WERI-Rb-1 (cell line): ENCODE measurements around the gene INPP5F.

Experiments
- DNase-seq: peaks from one replicate; pipeline ENCODE4 v3.0.0-alpha.2; 2020
- H3K27ac ChIP-seq: fragments of 250-450 bp; sonication (Bioruptor Pico); 2 replicates; pipeline ENCODE4 v1.5.1; 2020; ENCODE audit warnings: mild to moderate bottlenecking, moderate library complexity
- H3K27me3 ChIP-seq: fragments of 250-450 bp; sonication (Bioruptor Pico); 2 replicates; pipeline ENCODE4 v1.5.1; 2021; ENCODE audit warnings: mild to moderate bottlenecking, low read depth, moderate library complexity; ENCODE audit not compliant: insufficient read depth, severe bottlenecking
- H3K36me3 ChIP-seq: fragments of 250-450 bp; sonication (Bioruptor Pico); 2 replicates; pipeline ENCODE4 v1.5.1; 2020; ENCODE audit warnings: mild to moderate bottlenecking, moderate library complexity
- H3K4me3 ChIP-seq: 2 replicates; pipeline ENCODE4 v1.5.1; 2011; ENCODE audit warnings: low read depth, mild to moderate bottlenecking, control low read depth, low read length
- H3K9me3 ChIP-seq: fragments of 250-450 bp; sonication (Bioruptor Pico); 2 replicates; pipeline ENCODE4 v1.5.1; 2021; ENCODE audit warnings: mild to moderate bottlenecking, moderate library complexity; ENCODE audit not compliant: severe bottlenecking
- TF ChIP-seq, protein P1 (sequence below): IDR thresholded peaks from 2 replicates; pipeline ENCODE4 v1.5.1; 2011; ENCODE audit warnings: low read depth, mild to moderate bottlenecking, control low read depth, inconsistent platforms, low read length

INPP5F gene

DNA sequence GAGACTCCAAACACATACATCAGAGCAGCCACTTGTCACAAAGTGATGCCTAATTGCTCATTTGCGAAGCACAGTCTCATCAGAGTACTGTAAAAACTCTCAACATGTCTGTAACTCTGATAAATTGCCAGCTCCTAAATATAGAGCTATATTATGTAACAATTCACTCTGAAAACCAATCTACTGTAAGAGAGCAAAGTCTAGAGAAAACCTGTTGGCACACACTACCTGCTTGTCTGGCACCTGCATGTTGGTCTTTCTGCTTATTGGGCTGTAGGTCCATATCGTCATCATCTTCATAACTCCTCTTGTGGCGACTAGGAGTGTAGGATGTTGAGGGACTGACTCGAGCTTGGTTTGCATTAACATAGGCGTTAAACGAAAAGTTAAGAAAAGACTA, 127.0 kb downstream of the INPP5F start:
- H3K27ac ChIP-seq: no peak overlapping the region
- no peak for DNase-seq
- TF ChIP-seq, protein P1, sequence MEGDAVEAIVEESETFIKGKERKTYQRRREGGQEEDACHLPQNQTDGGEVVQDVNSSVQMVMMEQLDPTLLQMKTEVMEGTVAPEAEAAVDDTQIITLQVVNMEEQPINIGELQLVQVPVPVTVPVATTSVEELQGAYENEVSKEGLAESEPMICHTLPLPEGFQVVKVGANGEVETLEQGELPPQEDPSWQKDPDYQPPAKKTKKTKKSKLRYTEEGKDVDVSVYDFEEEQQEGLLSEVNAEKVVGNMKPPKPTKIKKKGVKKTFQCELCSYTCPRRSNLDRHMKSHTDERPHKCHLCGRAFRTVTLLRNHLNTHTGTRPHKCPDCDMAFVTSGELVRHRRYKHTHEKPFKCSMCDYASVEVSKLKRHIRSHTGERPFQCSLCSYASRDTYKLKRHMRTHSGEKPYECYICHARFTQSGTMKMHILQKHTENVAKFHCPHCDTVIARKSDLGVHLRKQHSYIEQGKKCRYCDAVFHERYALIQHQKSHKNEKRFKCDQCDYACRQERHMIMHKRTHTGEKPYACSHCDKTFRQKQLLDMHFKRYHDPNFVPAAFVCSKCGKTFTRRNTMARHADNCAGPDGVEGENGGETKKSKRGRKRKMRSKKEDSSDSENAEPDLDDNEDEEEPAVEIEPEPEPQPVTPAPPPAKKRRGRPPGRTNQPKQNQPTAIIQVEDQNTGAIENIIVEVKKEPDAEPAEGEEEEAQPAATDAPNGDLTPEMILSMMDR: no peak
- no peak overlapping the region for H3K4me3 ChIP-seq
- peaks cover 95% of the 10 kb centered on the region for H3K36me3 ChIP-seq
- no peaks in the 10 kb centered on the region for H3K27me3 ChIP-seq
- no peaks in the 10 kb centered on the region for H3K9me3 ChIP-seq

DNA sequence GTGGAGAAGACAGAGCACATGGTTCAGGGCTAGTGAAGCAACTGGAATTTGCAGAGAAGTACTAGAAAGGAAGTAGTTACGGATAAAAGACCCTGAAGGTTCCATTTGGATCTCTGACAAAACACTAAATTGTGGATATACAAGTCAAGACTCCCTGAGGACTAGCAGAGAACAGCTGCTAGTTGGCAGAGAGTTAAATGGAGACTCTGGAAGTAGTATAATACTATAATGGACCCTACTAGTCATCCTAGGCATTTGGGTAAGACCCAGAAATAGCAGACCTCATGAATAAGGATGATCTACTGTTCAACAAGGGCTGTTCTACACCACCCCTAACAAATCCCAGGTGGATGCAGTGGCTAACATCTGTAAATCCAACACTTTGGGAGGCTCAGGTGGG, 127.7 kb downstream of the INPP5F start:
- H3K4me3 ChIP-seq: no peak overlapping the region
- DNase-seq: no peak
- no peaks in the 10 kb centered on the region for H3K9me3 ChIP-seq
- no peak overlapping the region for H3K27ac ChIP-seq
- no peaks in the 10 kb centered on the region for H3K27me3 ChIP-seq
- TF ChIP-seq, protein P1: no peak
- H3K36me3 ChIP-seq: peaks cover 93% of the 10 kb centered on the region

DNA sequence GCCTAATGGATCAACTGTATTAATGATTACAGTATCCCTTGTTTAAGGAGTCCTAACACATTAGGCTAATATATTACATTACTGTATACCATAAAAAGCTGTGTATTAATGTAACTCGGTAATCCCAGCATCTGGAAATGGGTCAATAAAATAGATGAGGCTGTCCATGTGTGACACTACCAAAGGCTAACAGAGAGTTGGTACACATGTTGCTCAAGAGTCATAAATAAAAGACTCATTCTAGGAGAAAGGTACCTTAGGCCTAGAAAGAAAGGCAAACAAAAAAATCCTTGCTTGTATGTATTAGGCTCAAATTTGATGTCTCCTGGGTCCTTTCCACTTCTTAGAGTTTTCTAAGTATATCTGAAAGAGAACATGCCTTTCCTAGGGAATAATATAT, 132.2 kb downstream of the INPP5F start:
- DNase-seq: no peak
- TF ChIP-seq, protein P1: no peak
- no peaks in the 10 kb centered on the region for H3K27me3 ChIP-seq
- H3K27ac ChIP-seq: no peak overlapping the region
- H3K4me3 ChIP-seq: no peak overlapping the region
- H3K9me3 ChIP-seq: no peaks in the 10 kb centered on the region
- peaks cover 56% of the 10 kb centered on the region for H3K36me3 ChIP-seq

DNA sequence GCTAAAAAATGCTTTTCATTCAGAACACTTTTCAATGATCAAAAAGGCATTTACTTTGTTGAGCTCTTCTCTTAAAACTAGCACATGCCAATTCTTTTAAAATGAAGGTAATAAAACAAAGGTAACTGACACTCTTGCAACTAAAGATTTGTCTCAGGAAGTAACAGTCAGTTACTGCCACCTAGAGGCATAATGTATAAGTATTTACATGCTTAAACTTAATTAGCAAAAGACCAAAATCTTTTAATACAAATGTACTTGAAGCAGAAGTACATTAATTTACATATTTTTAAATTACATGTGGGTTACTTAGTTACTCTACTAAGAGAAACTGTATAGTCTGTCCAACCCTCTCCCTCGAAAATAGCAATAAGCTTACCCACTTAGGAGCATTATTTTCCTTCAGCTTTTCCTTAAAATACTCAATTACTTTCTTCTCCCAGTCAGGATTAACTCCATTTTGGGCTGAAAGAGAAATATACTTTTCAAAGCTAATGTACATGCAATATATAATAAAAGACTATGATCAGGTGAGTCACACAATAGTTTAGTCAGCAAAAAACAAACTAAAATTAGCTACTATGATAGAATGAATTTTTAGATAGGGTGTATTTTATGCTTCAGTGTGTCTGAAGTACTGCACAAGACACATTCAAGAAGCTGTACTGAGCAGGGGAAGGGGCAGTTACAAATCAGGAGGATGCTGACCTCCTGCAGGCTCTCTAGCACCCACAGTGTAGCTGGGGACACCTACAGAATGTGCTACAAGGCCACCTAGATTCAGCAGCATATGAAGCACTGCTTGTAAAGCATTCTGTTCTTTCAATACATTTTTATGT, 133.8 kb downstream of the INPP5F start:
- no peak for DNase-seq
- Histone ChIP-seq H3K36me3 (peaks cover 41% of the 10 kb centered on the region), H3K9me3 (no peaks in the 10 kb centered on the region), H3K27me3 (no peaks in the 10 kb centered on the region), H3K27ac (no peak overlapping the region; the same call in 1 of the 2 replicates), H3K4me3 (no peak overlapping the region)
- TF ChIP-seq, protein P1: 0 out of 2 replicates have a peak, but pooled peaks have one; percentile 7

DNA sequence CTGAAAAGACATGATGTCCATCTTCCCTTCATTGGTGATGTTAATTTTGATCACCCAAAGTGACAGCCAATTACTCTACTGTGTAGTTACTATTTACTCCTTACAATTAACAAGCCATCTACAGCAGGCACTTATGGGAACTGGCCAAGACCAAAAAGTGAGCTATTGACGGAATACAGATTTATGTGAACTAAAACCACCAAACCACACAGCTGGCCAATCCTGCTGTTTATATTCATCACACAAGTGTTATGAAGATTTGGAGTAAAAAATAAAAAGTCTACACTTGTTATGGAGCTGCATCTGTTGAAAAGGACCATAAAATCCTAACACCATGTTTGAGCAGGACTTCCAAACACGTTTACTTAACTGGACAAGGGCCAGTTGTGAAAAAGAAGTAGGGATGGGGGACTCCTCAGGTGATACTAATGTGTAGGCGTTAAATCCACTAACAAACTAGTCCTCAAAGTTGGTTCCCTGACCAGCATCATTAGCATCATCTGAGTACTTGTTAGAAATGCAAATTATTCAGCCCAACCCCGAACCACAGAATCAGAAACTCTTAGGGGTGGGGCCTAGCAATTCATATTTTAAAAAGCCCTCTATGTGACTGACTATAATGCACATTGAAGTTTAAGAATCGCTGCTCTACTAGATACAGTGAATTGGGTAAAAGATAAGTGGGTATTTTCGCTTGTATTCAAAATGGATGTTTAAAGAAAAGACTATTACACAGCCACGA, 135.2 kb downstream of the INPP5F start:
- no peak for DNase-seq
- TF ChIP-seq, protein P1: no peak
- peaks cover 41% of the 10 kb centered on the region for H3K36me3 ChIP-seq
- H3K27ac ChIP-seq: no peak overlapping the region
- no peaks in the 10 kb centered on the region for H3K9me3 ChIP-seq
- no peaks in the 10 kb centered on the region for H3K27me3 ChIP-seq
- H3K4me3 ChIP-seq: no peak overlapping the region
